PC-3 (cell line): ENCODE results near the gene LZTFL1.

ENCODE experiments used
- CTCF ChIP-seq: fragments of 300-600 bp; sonication (generic); conservative IDR thresholded peaks from 2 replicates; pipeline ENCODE4 v1.5.1; 2017; ENCODE audit warnings: antibody characterized with exemption, low read depth, mild to moderate bottlenecking, low read length
- EZH2 ChIP-seq: fragments of 300-600 bp; sonication (generic); IDR thresholded peaks from one replicate; pipeline ENCODE4 v1.6.1; 2017; ENCODE audit warnings: antibody characterized with exemption, mild to moderate bottlenecking, low read length; ENCODE audit not compliant: unreplicated experiment

DNA sequence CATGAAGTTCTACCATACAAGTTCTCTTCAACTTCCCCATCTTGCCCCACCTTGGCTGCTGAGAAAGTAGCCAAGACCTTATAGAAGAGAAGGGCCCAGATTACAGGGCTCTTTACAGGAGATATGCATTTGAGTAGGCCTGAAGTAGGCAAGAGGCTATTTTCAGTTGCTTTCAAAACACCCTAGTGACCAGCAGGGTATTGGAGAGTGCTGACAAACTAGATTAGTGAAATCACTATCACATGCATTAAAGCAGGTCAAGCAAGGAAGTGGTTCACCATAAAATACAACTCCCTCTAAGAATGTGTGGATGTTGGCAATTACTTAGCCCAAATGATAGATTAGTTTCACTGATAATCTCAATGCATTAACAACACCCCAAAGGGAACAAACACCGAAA is 2.7 kb upstream of the LZTFL1 start:
- TF ChIP-seq CTCF (no peak), EZH2 (no peak)
